Left lung (tissue), 10 donors: ENCODE data around the gene CAMTA1. TPM values are rescaled to one million over a fixed set of nuclear protein-coding genes. Genes with fewer than 3 reads are reported as not detected.

Experiments used
- ATAC-seq: fragments of 200-7000 bp; cut with Tn5 transposase; one replicate; pipeline ENCODE4 v1.9.1; 2020; ENCODE audit warnings: moderate library complexity
- DNase-seq, 4 donors: peaks; one replicate each; pipeline ENCODE4 v3.0.0-alpha.2; 2013 to 2020
- H3K27ac ChIP-seq, 2 donors: fragments of 200-600 bp; sonication (generic) in 1 of 2; one replicate each; pipeline versions ENCODE4 v1.5.0 to v1.8.0; 2020 to 2021
- H3K27me3 ChIP-seq, 2 donors: fragments of 200-600 bp; sonication (generic) in 1 of 2; one replicate each; pipeline versions ENCODE4 v1.5.0 to v1.8.0; 2020 to 2021
- H3K36me3 ChIP-seq, 2 donors: fragments of 200-600 bp; sonication (generic) in 1 of 2; one replicate each; pipeline versions ENCODE4 v1.5.0 to v1.8.0; 2020 to 2021
- H3K4me1 ChIP-seq, 2 donors: fragments of 200-600 bp; one replicate each; pipeline ENCODE4 v1.8.0; 2021
- H3K4me3 ChIP-seq, 2 donors: fragments of 200-600 bp; sonication (generic) in 1 of 2; one replicate each; pipeline versions ENCODE4 v1.5.0 to v1.8.0; 2020 to 2021; ENCODE audit warnings: mild to moderate bottlenecking in 1 of 2
- H3K9me3 ChIP-seq, 2 donors: fragments of 200-600 bp; sonication (generic) in 1 of 2; one replicate each; pipeline versions ENCODE4 v1.5.0 to v1.8.0; 2020 to 2021
- intact Hi-C, 2 donors: fragments of 100-400 bp; cut with DNase I; formaldehyde crosslinking; loops; one replicate each; pipeline versions ENCODE4 v1.11.2 to v1.14.2; 2022
- polyA plus RNA-seq, 6 donors: library from polyadenylated mRNA; unstranded; fragments of 120-200 nt; gene quantifications; one replicate each; pipeline ENCODE4 v1.2.1, GENCODE V29; 2013; ENCODE audit not compliant: insufficient read length in 6 of 6
- total RNA-seq, 2 donors: library from RNA; stranded (reverse); fragmentation: NEBNext Ultra II Directional; extraction: Animal tissue kit (Norgen Biotek cat#: 25700); gene quantifications; one replicate each; pipeline ENCODE4 v1.2.1, GENCODE V29; 2021
- TF ChIP-seq, protein P1 (sequence below), 2 donors: fragments of 200-600 bp; sonication (generic) in 1 of 2; IDR thresholded peaks; one replicate each; pipeline versions ENCODE4 v1.5.0 to v1.8.0; 2021; ENCODE audit warnings: antibody characterized with exemption in 2 of 2
- donor health status: DM: no; HTN: yes; CAD: no.
- donor health status: DM: no; HTN: no; CAD: no.

Gene CAMTA1
- total and polyA plus RNA-seq, 8 donors, result 42.7 to 69.1 (median 49.4) TPM

DNA sequence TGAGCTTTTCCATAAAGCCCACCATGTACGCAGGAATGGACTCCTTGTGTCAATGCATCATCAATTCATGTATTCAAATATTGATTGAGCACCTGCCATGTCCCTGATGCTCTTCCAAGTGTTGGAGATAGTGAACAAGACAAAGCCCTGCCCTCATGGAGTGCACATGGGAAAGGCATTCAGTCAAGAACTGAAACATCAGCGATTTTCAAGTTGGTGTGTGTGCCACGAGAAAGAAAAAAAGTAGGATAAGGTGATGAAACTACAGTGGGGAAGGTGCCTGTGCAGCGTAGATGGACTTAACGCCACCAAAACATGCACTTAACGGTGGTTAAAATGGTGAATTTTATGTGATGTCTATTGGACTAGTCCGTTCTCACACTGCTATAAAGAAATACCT, 553.2 kb downstream of the CAMTA1 start:
- ATAC-seq, result no peak
- TF ChIP-seq, protein P1, sequence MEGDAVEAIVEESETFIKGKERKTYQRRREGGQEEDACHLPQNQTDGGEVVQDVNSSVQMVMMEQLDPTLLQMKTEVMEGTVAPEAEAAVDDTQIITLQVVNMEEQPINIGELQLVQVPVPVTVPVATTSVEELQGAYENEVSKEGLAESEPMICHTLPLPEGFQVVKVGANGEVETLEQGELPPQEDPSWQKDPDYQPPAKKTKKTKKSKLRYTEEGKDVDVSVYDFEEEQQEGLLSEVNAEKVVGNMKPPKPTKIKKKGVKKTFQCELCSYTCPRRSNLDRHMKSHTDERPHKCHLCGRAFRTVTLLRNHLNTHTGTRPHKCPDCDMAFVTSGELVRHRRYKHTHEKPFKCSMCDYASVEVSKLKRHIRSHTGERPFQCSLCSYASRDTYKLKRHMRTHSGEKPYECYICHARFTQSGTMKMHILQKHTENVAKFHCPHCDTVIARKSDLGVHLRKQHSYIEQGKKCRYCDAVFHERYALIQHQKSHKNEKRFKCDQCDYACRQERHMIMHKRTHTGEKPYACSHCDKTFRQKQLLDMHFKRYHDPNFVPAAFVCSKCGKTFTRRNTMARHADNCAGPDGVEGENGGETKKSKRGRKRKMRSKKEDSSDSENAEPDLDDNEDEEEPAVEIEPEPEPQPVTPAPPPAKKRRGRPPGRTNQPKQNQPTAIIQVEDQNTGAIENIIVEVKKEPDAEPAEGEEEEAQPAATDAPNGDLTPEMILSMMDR (IDR thresholded peaks at IDR 0.05), result no peak
- no peaks in the 10 kb centered on the region for H3K36me3 ChIP-seq

DNA sequence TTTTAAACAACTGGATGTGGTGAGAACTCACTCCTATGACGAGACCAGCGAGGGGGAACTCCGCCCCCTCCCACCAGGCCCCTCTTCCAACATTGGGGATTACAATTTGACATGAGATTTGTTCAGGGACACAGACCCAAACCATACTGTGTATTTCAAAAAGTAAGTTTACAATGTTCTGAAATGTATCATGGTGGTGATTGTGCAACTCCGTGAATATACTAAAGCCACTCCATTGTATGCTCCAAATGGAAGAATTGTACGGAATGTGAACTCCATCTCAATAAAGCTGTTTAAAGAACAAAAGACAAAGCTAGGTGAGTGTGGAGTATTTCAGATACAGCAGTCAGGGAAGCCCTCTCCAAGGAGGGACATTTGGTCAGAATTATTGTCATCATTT, 553.8 kb downstream of the CAMTA1 start:
- no peaks in the 10 kb centered on the region for H3K4me1 ChIP-seq
- ATAC-seq, result no peak
- no peak for DNase-seq
- H3K27ac ChIP-seq, result no peak overlapping the region
- no peak overlapping the region for H3K4me3 ChIP-seq
- H3K9me3 ChIP-seq, result no peaks in the 10 kb centered on the region
- TF ChIP-seq, protein P1 (IDR thresholded peaks at IDR 0.05), result no peak
- H3K27me3 ChIP-seq, result no peaks in the 10 kb centered on the region
- intact Hi-C loops, result no loop called here
- no peaks in the 10 kb centered on the region for H3K36me3 ChIP-seq

More for the DNA sequence above, 553.2 kb downstream of the CAMTA1 start:
- no peak overlapping the region for H3K4me3 ChIP-seq
- intact Hi-C loops, result no loop called here
- no peaks in the 10 kb centered on the region for H3K9me3 ChIP-seq
- H3K27ac ChIP-seq, result no peak overlapping the region
- no peak for DNase-seq
- no peaks in the 10 kb centered on the region for H3K27me3 ChIP-seq
- H3K4me1 ChIP-seq, result no peaks in the 10 kb centered on the region

DNA sequence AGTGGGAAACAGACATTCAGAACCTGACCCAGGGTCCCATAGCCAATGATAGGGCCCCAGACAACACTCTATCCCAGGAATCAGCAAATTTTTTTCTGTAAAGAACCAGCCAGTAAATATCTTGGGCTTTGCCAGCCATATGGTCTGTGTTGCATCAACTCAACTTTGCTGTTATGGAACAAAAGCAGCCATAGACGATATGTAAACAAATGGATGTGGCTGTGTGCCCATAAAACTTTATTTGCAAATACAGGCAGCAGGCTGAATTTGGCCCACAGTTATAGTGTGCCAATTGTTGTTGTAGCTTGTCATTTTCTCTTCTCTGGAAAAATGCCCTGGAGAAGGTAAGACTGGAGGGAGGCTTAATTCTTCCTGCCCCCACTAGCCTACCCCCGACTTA, 554.7 kb downstream of the CAMTA1 start:
- TF ChIP-seq, protein P1 (IDR thresholded peaks at IDR 0.05), result no peak
- Histone ChIP-seq H3K4me1 (no peaks in the 10 kb centered on the region), H3K9me3 (no peaks in the 10 kb centered on the region), H3K4me3 (no peak overlapping the region), H3K27ac (no peak overlapping the region), H3K36me3 (no peaks in the 10 kb centered on the region), H3K27me3 (no peaks in the 10 kb centered on the region)
- intact Hi-C loops, result no loop called here
- DNase-seq (no peak), ATAC-seq (no peak)

DNA sequence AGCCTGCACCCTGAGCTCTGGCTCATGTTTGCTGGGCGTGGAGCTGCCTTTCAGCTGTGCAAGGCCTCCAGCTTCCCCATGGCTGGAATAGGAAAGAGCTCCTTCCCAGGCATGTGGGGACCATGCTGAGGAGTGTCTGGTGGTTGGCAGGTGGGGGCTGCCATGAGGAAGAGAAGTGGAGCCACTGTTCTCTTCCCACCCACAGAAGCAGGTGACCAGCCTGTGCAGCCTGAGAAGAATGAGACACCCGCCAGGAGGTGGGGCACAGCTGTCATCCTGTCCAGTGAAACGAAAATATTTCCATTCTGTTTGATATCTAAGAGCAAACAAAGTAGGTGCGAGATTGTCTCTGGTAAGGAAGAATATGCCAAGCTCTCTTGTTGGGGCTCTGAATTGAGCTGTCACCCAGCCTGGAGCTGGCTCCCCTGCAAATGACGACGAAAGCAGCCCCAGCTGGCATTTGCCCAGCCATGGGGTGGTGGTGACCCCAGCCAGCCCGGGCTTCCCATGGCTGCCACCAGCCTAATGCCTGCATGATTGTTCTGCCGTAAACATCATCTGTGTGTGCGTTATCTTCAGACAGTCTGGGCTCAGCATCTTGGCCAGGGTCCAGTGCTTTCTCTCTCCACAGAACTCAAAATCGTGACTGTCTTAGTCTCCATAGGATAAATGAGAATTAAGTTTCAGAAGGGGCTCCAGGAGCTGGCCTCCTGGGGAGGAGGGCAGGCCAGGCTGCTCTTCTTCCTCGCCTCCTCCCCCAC, 556.1 kb downstream of the CAMTA1 start:
- Histone ChIP-seq H3K9me3 (no peaks in the 10 kb centered on the region), H3K4me1 (no peaks in the 10 kb centered on the region), H3K4me3 (no peak overlapping the region), H3K36me3 (no peaks in the 10 kb centered on the region), H3K27ac (no peak overlapping the region), H3K27me3 (no peaks in the 10 kb centered on the region)
- no peak for ATAC-seq
- TF ChIP-seq, protein P1 (IDR thresholded peaks at IDR 0.05), result no peak
- intact Hi-C loops, result no loop called here
- peak in 2 of 4 donors; percentile 36 to 57 for DNase-seq

DNA sequence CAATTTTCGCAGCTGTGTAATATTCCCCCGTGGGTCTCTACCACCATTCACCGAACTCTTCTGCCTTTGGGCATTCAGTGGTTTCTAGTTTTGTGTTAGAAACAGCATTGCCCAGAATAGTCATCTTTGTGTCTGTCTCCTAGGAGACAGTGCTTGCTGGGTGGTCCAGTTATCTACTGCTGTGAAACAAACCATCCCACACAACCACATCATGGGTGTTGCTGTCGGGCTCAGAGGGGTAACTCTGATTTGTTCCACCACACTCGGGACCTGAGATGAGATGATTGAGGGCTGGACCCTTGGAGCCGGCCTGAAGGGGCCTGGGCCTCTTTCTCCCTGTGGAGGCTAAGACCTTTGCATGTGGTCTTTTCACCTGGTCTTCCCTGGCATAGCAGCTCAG, 558.6 kb downstream of the CAMTA1 start:
- no peak for ATAC-seq
- intact Hi-C loops, result no loop called here
- no peaks in the 10 kb centered on the region for H3K4me1 ChIP-seq

More for the DNA sequence above, 558.6 kb downstream of the CAMTA1 start:
- DNase-seq, result no peak
- no peak overlapping the region for H3K4me3 ChIP-seq
- TF ChIP-seq, protein P1 (IDR thresholded peaks at IDR 0.05), result no peak
- no peak overlapping the region for H3K27ac ChIP-seq
- no peaks in the 10 kb centered on the region for H3K36me3 ChIP-seq
- no peaks in the 10 kb centered on the region for H3K9me3 ChIP-seq
- no peaks in the 10 kb centered on the region for H3K27me3 ChIP-seq
